Omental fat pad (tissue), 4 donors: ENCODE measurements around the gene MED14. TPM values are rescaled to one million over a fixed set of nuclear protein-coding genes. Genes with fewer than 3 reads are reported as not detected.

ENCODE experiments used
- ATAC-seq: fragments of 150-250 bp; one replicate; pipeline ENCODE4 v1.9.1; 2016; ENCODE audit warnings: mild to moderate bottlenecking, moderate library complexity; ENCODE audit not compliant: low FRiP score
- DNase-seq: peaks from one replicate; pipeline ENCODE4 v3.0.0-alpha.2; 2019; ENCODE audit warnings: low spot score
- CTCF ChIP-seq, 3 donors: fragments of 450-650 bp; IDR thresholded peaks; one replicate each; pipeline ENCODE4 v1.5.1; 2016 to 2017; ENCODE audit warnings: antibody characterized with exemption in 3 of 3, mild to moderate bottlenecking in 3 of 3, moderate library complexity in 2 of 3
- total RNA-seq, 4 donors: library from RNA; depleted of rRNA; stranded (reverse); fragments of >200 nt; gene quantifications; one replicate each; pipeline ENCODE4 v1.1.0, GENCODE V29; 2016

Gene MED14
- total RNA-seq, 4 donors from 2014 or later, result 26.5 to 36.9 (median 32.4) TPM

- DNase-seq (no peak), ATAC-seq (no peak)
- no peak for TF ChIP-seq CTCF (IDR thresholded peaks at IDR 0.05)
Observed at GRCh38 chrX:40773188-40773587, 37.8 kb upstream of the MED14 start.

- TF ChIP-seq CTCF (IDR thresholded peaks at IDR 0.05), result no peak
- ATAC-seq (peak; percentile 37), DNase-seq (no peak)
Observed at GRCh38 chrX:40772290-40772689, 36.9 kb upstream of the MED14 start.

- ATAC-seq (no peak), DNase-seq (no peak)
- TF ChIP-seq CTCF (IDR thresholded peaks at IDR 0.05), result no peak
Observed at GRCh38 chrX:40761762-40762161, 26.4 kb upstream of the MED14 start.

- no peak for ATAC-seq
- no peak for TF ChIP-seq CTCF (IDR thresholded peaks at IDR 0.05)
Observed at GRCh38 chrX:40759374-40759773, 24.0 kb upstream of the MED14 start.

GRCh38 chrX:40757058-40757457 is 21.7 kb upstream of the MED14 start:
- ATAC-seq (no peak), DNase-seq (no peak)
- no peak for TF ChIP-seq CTCF (IDR thresholded peaks at IDR 0.05)

More at GRCh38 chrX:40759374-40759773, 24.0 kb upstream of the MED14 start:
- DNase-seq, result no peak

- DNase-seq (no peak), ATAC-seq (peak; percentile 41)
- no peak for TF ChIP-seq CTCF (IDR thresholded peaks at IDR 0.05)
Observed at GRCh38 chrX:40755291-40756249, 20.2 kb upstream of the MED14 start.
